HepG2 (cell line): ENCODE results near the gene RHOT2. TPM values are rescaled to one million over a fixed set of nuclear protein-coding genes. Genes with fewer than 3 reads are reported as not detected.

Experiments used
- ATAC-seq: fragments of 200-7000 bp; cut with Tn5 transposase; 3 replicates; pipeline ENCODE4 v1.9.1; 2020; ENCODE audit warnings: mild to moderate bottlenecking, moderate library complexity
- BruUV-seq: library from RNA; stranded (reverse); fragments of 400-500 nt; replicated peaks from 2 replicates; lab custom pipeline; 2021; lab: Mats Ljungman, UMichigan
- CTCF ChIA-PET: fragments of 300-600 bp; formaldehyde crosslinking; extraction: SDS; loops from one replicate; lab custom pipeline; 2021; ENCODE audit warnings: low total read pairs, inconsistent platforms, low intra/inter-chr PET ratio; lab: Yijun Ruan, JAX
- POLR2A ChIA-PET: fragments of 350-600 bp; sonication (Branson Sonifier 250); formaldehyde crosslinking; loops from one replicate; lab custom pipeline; 2020; ENCODE audit warnings: antibody characterized with exemption, inconsistent platforms; lab: Yijun Ruan, JAX
- DNase-seq: peaks from one replicate; pipeline ENCODE4 v3.0.0-alpha.2; 2015; ENCODE audit warnings: low spot score
- FAIRE-seq: peaks from 3 replicates; lab custom pipeline; 2011; peaks lifted over from hg19 to GRCh38; lab: Jason Lieb, UNC
- H2AFZ ChIP-seq: one replicate; pipeline ENCODE4 v1.6.1; 2011; ENCODE audit warnings: low read length, inconsistent platforms
- H3K27ac ChIP-seq: fragments of 300-600 bp; 3 replicates; pipeline ENCODE4 v1.8.0; 2011; ENCODE audit warnings: mixed run types, mild to moderate bottlenecking, mixed read lengths, low read length, inconsistent platforms; ENCODE audit not compliant: insufficient read depth; ENCODE audit errors: extremely low read length
- H3K27me3 ChIP-seq, 2 experiments: fragments of 200-600 bp in 1 of 2; 2 replicates in 1 of 2; 3 replicates in 1 of 2; pipeline versions ENCODE4 v1.6.0 to v1.8.0; 2011; ENCODE audit warnings: low read length in 2 of 2, mild to moderate bottlenecking in 2 of 2, moderate library complexity in 2 of 2, inconsistent platforms in 1 of 2; ENCODE audit not compliant: insufficient read depth in 2 of 2, control insufficient read depth in 1 of 2
- H3K36me3 ChIP-seq, 2 experiments: fragments of 200-600 bp in 1 of 2; replicated peaks in 1 of 2; 2 replicates in 1 of 2; 3 replicates in 1 of 2; pipeline versions ENCODE4 v1.5.1 to v1.8.0; 2011; ENCODE audit warnings: low read length in 2 of 2, inconsistent platforms in 1 of 2; ENCODE audit not compliant: insufficient read depth in 2 of 2, control insufficient read depth in 1 of 2
- H3K4me1 ChIP-seq: 2 replicates; pipeline ENCODE4 v1.5.1; 2012; ENCODE audit warnings: low read length, inconsistent platforms; ENCODE audit not compliant: insufficient read depth
- H3K4me2 ChIP-seq: 2 replicates; pipeline ENCODE4 v1.6.0; 2011; ENCODE audit warnings: low read depth, low read length, inconsistent platforms
- H3K4me3 ChIP-seq, 3 experiments: fragments of 200-600 bp in 1 of 3; sonication (generic), shearing (Covaris generic) in 1 of 3; replicated peaks in 1 of 3; 2 replicates each; pipeline ENCODE4 v1.5.1; 2011 to 2016; ENCODE audit warnings: low read length in 3 of 3, inconsistent platforms in 2 of 3, low read depth in 2 of 3, mild to moderate bottlenecking in 2 of 3, control low read depth in 1 of 3, mixed read lengths in 1 of 3; ENCODE audit not compliant: insufficient read depth in 1 of 3
- H3K79me2 ChIP-seq: one replicate; pipeline ENCODE4 v1.6.1; 2011; ENCODE audit warnings: low read length, inconsistent platforms; ENCODE audit not compliant: insufficient read depth
- H3K9ac ChIP-seq: 2 replicates; pipeline ENCODE4 v1.6.0; 2011; ENCODE audit warnings: mild to moderate bottlenecking, low read depth, low read length, inconsistent platforms; ENCODE audit not compliant: insufficient read depth
- H3K9me3 ChIP-seq: 2 replicates; pipeline ENCODE4 v1.5.1; 2012; ENCODE audit warnings: mild to moderate bottlenecking, low read length
- H4K20me1 ChIP-seq: 2 replicates; pipeline ENCODE4 v1.6.0; 2011; ENCODE audit warnings: inconsistent platforms, mild to moderate bottlenecking, low read length, moderate library complexity; ENCODE audit not compliant: insufficient read depth
- NFIB ChIP-seq: sonication (generic); formaldehyde crosslinking; IDR thresholded peaks from 2 replicates; pipeline ENCODE4 v1.9.0; 2021; ENCODE audit warnings: missing genetic modification reagents, mild to moderate bottlenecking, borderline replicate concordance
- ZNF790 ChIP-seq: sonication (generic); formaldehyde crosslinking; IDR thresholded peaks from 2 replicates; pipeline ENCODE4 v1.8.0; 2022; ENCODE audit warnings: missing genetic modification reagents, mild to moderate bottlenecking, borderline replicate concordance
- ZNF891 ChIP-seq: sonication (generic); formaldehyde crosslinking; IDR thresholded peaks from 2 replicates; pipeline ENCODE4 v1.5.0; 2020; ENCODE audit warnings: mild to moderate bottlenecking, missing genetic modification reagents
- WGBS: methylation state at CpG from one replicate; pipeline ENCODE4 v1.1.6; 2017; ENCODE audit warnings: low lambda C conversion rate; 5-methylcytosine and 5-hydroxymethylcytosine counted together
- in situ Hi-C: cut with HindIII; loops from 2 replicates; pipeline ENCODE4 v1.10.0; 2017; ENCODE audit warnings: low pct_unique_long_range_greater_than_20kb; ENCODE audit not compliant: extremely low pct_ligation_motif_present
- intact Hi-C: fragments of 100-400 bp; cut with micrococcal nuclease; formaldehyde crosslinking; loops from one replicate; pipeline ENCODE4 v1.10.0; 2022; ENCODE audit not compliant: unreplicated experiment
- polyA plus RNA-seq, 8 experiments: library from polyadenylated mRNA; depleted of rRNA in 3 of 8; stranded (reverse) in 7 of 8; unstranded in 1 of 8; fragments of >200 nt; fragmentation: Illumina TruSeq in 4 of 8; extraction: Trizol in 4 of 8; gene quantifications; 2 replicates each; pipeline versions ENCODE4 v1.2.1 to v1.2.3, GENCODE V29; 2011 to 2016; ENCODE audit warnings: low read depth in 4 of 8, missing spikeins in 1 of 8, mixed read lengths in 1 of 8; ENCODE audit not compliant: insufficient read depth in 1 of 8
- total RNA-seq, 5 experiments: library from RNA; depleted of rRNA; stranded (reverse); fragments of >200 nt; fragmentation: Illumina TruSeq; extraction: Trizol; gene quantifications; 2 replicates each; pipeline ENCODE4 v1.2.3, GENCODE V29; 2016; ENCODE audit warnings: low read depth in 1 of 5
- TF ChIP-seq, protein P1 (sequence below): sonication (generic); formaldehyde crosslinking; IDR thresholded peaks from 2 replicates; pipeline ENCODE4 v1.4.0; 2020; ENCODE audit warnings: missing genetic modification reagents
- TF ChIP-seq, protein P2 (sequence below): sonication (generic); formaldehyde crosslinking; IDR thresholded peaks from 2 replicates; pipeline ENCODE4 v1.5.0; 2020; ENCODE audit warnings: mild to moderate bottlenecking, missing genetic modification reagents, borderline replicate concordance

RHOT2 gene
- total and polyA plus RNA-seq, 2 of the 13 experiments (the other 11 are each of a cell fraction or from before 2014, with no cell fraction given) = 63.6 to 76.9 TPM

DNA sequence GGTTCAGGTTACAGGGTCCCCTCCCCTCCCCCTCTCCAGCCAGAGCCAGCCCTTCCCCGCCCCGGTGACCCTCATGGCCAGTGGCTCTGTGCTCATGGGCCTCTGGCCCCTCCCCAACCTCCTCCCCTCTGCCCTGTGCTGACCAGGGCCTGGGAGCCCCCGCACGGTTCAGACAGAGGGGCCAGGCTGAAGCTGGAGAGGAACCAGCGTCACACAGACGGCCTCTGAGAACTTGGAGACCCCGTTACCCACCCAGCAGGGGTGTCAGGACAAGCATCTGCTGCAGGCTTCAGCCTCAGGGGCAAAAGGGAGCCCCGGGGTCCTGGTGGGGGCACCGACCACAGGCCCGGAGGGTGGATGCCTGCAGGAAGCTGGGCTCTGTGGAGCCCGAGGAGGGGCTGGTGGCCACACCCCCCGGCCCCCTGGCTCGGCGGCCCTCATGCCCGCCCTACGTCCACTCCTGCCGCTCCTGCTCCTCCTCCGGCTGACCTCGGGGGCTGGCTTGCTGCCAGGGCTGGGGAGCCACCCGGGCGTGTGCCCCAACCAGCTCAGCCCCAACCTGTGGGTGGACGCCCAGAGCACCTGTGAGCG, 37.0 kb upstream of the RHOT2 start, which contains the start of gene WFIKKN1 (continued):
- no peak for TF ChIP-seq NFIB (CRISPR knock-in tag)

DNA sequence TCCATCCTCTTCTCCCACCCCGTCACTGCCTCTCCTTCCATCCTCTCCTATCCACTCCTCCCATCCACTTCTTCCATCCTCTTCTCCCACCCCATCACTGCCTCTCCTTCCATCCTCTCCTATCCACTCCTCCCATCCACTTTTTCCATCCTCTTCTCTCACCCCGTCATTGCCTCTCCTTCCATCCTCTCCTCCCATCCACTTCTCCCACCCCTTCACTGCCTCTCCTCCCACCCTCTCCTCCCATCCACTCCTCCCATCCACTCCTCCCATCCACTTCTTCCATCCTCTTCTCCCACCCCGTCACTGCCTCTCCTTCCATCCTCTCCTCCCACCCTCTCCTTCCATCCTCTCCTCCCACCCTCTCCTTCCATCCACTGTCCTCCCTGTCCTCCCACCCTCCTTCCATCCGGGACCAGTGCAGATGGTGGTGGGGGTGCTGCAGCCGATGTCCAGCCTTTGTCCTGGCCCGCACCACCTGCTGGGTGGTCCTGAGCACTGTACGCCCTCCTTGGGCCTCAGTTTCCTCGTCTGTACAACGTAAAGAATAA, 36.0 kb upstream of the RHOT2 start:
- in situ Hi-C loops (no loop called here), intact Hi-C loops (no loop called here)
- TF ChIP-seq, protein P1, sequence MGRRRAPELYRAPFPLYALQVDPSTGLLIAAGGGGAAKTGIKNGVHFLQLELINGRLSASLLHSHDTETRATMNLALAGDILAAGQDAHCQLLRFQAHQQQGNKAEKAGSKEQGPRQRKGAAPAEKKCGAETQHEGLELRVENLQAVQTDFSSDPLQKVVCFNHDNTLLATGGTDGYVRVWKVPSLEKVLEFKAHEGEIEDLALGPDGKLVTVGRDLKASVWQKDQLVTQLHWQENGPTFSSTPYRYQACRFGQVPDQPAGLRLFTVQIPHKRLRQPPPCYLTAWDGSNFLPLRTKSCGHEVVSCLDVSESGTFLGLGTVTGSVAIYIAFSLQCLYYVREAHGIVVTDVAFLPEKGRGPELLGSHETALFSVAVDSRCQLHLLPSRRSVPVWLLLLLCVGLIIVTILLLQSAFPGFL (CRISPR knock-in tag) = no peak
- TF ChIP-seq ZNF891 (CRISPR knock-in tag) (no peak), ZNF790 (CRISPR knock-in tag) (no peak)
- TF ChIP-seq, protein P2, sequence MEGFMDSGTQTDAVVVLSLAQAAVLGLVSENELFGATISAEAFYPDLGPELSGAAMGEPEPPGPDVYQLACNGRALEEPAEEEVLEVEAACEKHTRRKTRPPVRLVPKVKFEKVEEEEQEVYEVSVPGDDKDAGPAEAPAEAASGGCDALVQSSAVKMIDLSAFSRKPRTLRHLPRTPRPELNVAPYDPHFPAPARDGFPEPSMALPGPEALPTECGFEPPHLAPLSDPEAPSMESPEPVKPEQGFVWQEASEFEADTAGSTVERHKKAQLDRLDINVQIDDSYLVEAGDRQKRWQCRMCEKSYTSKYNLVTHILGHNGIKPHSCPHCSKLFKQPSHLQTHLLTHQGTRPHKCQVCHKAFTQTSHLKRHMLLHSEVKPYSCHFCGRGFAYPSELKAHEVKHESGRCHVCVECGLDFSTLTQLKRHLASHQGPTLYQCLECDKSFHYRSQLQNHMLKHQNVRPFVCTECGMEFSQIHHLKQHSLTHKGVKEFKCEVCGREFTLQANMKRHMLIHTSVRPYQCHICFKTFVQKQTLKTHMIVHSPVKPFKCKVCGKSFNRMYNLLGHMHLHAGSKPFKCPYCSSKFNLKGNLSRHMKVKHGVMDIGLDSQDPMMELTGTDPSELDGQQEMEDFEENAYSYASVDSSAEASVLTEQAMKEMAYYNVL = peak; percentile 21; the same call in 1 of the 2 replicates
- ChIA-PET CTCF (no interaction called here), POLR2A (no interaction called here)
- BruUV-seq = no TSS peak
- Histone ChIP-seq H3K27me3 (no peaks in the 10 kb centered on the region), H2AFZ (no peak overlapping the region), H3K4me3 (no peak overlapping the region), H3K27ac (no peak overlapping the region), H3K9me3 (no peaks in the 10 kb centered on the region), H3K4me2 (no peak overlapping the region), H3K36me3 (peaks cover 3 to 4% of the 10 kb centered on the region in 2 experiments; a peak in 2 of 5 replicates), H3K4me1 (peaks cover 31% of the 10 kb centered on the region), H4K20me1 (no peaks in the 10 kb centered on the region), H3K79me2 (peaks cover 6% of the 10 kb centered on the region), H3K9ac (no peak overlapping the region)
- FAIRE-seq = no peak
- 85% methylated on average over 9 of the region's 9 CpGs for WGBS
- DNase-seq = no peak
- ATAC-seq = no peak
